ENCODE data around the gene HDLBP.

HDLBP gene

DNA sequence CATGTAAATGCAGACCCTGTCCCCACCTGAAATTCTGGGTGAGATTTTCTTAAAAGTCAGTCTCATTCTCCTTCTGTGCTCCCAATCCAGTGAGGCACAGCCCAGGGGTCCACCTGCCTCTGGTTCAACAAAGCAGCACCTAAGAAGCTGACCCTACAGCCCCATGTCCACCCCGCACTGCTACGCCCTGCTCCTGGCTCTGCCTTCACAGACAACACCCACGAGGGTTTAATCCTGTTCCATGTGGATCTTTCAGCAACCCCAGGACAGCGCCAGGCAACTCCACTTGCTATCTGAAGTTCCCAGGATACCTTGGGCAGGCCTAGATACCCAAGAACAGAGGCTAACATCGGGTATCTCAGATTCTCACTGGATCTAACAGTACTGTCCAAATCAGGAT lies 44.9 kb downstream of the HDLBP start:
- H3K4me1 Mint-ChIP-seq, result peaks cover 45 to 68% of the 10 kb centered on the region in 2 donors
- H3K36me3 Mint-ChIP-seq, result peaks cover 28 to 58% of the 10 kb centered on the region in 2 donors
- peaks cover 6 to 8% of the 10 kb centered on the region in 2 donors for H3K9me3 Mint-ChIP-seq
- ATAC-seq (replicated peaks) (no peak), DNase-seq (no peak)
- no peak overlapping the region for H3K27ac Mint-ChIP-seq
- no peaks in the 10 kb centered on the region for H3K27me3 Mint-ChIP-seq
- H3K4me3 Mint-ChIP-seq, result peak overlapping the region; percentile 93 to 94

DNA sequence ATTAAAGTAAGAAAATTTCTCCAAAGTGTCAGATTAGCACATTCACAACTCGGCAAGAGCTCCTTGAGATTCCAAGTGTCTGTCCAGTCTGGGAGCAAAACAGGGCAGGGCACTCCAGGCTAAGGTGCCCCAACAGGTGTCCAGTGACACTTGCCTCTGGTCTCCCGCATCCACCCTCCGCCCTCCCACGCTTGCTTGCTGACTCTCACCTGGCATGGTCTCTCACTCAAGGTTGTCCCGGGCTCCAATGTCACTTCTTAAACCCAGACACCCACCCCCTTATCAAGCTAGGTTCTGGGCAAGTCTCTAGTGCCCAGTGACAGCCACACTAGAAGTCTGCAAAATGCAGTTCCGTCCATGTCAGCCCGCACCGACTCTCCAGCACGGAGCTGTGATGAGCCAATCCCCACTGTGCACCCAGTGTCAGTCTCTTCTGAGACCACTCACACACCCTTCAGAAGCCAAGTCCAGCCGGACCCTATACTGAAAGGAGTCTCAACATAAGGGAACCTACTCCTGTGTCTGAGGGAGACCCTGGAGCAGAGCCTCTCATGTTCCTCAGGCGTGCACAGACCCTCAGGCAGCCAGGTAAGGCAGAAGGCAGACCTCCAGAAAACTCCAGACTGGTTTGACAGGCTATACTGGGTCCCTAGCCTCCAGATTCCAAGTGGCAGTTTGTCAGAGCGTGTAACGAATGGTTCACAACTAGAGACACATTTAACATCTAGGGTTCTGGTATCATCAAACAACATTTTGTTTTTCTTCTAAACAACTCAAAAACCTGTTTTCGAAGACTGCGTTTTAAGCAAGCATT lies 45.6 kb downstream of the HDLBP start:
- H3K36me3 Mint-ChIP-seq, result peaks cover 21 to 55% of the 10 kb centered on the region in 2 donors
- no peak overlapping the region for H3K27ac Mint-ChIP-seq
- H3K4me3 Mint-ChIP-seq, result no peak overlapping the region
- DNase-seq (no peak), ATAC-seq (replicated peaks) (no peak)
- peaks cover 0 to 2% of the 10 kb centered on the region in 2 donors for H3K9me3 Mint-ChIP-seq
- H3K4me1 Mint-ChIP-seq, result peaks cover 45 to 68% of the 10 kb centered on the region in 2 donors
- H3K27me3 Mint-ChIP-seq, result no peaks in the 10 kb centered on the region

DNA sequence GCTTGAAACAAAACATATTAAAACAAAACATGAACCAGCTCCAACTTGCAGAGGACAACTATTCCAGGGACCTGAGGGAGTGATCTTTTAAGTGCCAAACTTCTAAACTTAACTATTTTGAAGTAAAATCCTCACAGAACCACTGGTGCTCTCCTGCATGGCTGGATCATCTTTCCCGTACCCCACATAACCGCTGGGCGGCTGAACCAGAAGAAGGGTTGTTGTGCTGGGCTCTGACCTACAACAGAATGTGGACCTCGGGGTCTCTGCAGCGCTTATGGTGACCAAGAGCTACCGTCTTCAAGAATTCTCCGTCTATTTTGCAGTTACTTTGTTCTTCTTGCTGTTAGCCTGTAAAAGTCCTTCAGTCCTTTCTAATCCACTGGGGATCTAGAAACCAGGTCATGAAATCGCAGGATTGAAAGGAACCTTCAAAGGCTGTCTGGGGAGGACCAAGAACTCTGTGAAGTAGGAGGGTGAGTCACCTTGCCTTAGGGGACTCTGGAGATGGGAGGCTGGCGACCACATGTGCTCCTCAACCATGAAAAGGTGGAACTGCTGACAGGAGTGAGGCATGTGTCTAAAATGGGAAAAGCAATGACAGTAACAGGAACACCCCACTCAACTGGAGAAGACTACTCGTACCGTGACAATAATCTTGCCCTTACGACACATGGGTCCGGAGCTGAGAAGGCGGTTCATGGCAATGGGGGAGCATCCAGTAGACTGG lies 46.6 kb downstream of the HDLBP start:
- Mint-ChIP-seq H3K4me1 (peaks cover 40 to 57% of the 10 kb centered on the region in 2 donors), H3K27ac (peak overlapping the region; percentile 1), H3K9me3 (no peaks in the 10 kb centered on the region), H3K36me3 (peaks cover 19 to 46% of the 10 kb centered on the region in 2 donors), H3K27me3 (no peaks in the 10 kb centered on the region), H3K4me3 (no peak overlapping the region)
- no peak for ATAC-seq (replicated peaks)
- no peak for DNase-seq

DNA sequence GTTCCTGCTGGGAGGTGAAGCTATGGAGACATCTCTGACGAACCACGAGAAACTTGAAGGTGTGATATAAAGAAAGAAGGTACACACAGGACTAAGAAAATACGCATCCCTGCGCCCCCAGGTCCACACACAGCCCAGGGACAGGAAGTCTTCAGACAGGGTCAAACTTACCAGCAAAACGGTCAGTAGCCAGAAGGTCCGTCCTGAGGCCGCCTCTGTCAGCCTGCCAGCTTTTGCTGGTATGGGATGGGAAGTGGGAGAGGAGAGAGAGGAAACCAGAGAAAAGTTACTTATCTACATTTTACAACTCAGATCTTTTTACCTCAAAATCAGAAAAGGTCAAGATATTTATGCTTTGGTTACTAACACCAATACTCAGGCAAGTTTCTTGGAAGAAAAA lies 47.2 kb downstream of the HDLBP start:
- peaks cover 21 to 46% of the 10 kb centered on the region in 2 donors for H3K36me3 Mint-ChIP-seq
- DNase-seq, result no peak
- peak overlapping the region; percentile 84 for H3K27ac Mint-ChIP-seq
- ATAC-seq (replicated peaks), result no peak
- peaks cover 35 to 51% of the 10 kb centered on the region in 2 donors for H3K4me1 Mint-ChIP-seq
- no peaks in the 10 kb centered on the region for H3K9me3 Mint-ChIP-seq
- H3K4me3 Mint-ChIP-seq, result no peak overlapping the region
- H3K27me3 Mint-ChIP-seq, result no peaks in the 10 kb centered on the region

DNA sequence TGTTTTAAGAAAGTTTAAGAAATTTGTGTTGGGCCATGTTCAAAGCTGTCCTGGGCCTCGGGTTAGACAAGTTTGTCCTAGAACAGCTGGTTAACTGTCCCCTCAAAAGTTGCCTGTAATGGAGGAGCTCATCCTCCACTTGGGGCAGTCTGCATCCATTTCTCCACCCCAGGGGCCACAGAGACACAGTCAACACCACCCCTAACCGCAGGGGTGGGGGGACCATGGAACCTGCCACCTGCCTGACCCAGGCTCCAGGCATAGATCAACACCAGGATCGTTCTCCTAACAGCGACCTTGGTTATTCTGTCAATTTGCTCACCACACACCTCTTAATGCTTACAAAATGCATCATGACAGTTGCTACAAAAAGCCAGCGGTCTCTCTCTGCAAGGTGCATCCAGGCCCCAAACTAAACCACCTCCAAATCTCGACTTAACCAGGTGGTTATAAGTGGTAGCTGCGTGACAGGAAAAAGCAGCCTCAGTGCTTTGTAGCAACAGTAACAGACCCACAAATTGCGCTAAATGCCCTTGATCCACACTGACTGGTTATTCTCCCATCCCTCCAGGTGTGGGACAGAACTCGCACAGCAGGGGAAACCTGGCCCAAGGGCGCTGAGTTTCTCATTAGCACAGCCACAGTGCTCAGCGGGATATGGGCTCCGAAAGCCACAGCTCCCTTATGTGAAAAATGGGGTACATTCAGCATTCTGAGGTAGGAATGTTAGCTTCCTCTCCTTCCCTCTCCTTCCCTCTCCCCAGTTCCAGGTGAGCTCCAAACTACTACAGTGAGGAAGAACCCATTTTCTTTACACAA lies 48.0 kb downstream of the HDLBP start:
- no peak overlapping the region for H3K27ac Mint-ChIP-seq
- DNase-seq (no peak), ATAC-seq (replicated peaks) (no peak)
- H3K4me1 Mint-ChIP-seq, result peaks cover 32 to 46% of the 10 kb centered on the region in 2 donors
- peaks cover 27 to 55% of the 10 kb centered on the region in 2 donors for H3K36me3 Mint-ChIP-seq
- H3K27me3 Mint-ChIP-seq, result no peaks in the 10 kb centered on the region
- H3K4me3 Mint-ChIP-seq, result no peak overlapping the region
- H3K9me3 Mint-ChIP-seq, result no peaks in the 10 kb centered on the region

DNA sequence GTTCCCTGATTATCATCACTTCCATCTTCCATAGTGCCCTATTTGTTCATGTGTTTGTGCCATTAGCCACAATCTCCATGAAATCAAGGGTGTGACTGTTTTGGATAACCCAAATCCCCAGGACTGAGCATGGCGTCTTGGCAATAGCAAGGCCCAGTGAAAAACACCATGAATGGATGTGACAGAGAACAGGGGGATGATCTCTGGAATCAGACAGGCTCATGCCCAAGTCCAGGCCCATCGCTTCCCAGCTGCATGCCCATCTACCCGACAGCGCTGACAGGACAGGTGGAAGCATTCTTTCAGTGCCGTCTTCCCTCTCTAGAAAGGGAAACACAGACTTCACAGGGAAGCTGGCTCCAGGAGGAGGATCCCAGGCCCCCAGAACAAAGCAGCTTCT lies 50.0 kb downstream of the HDLBP start:
- peaks cover 34 to 63% of the 10 kb centered on the region in 2 donors for H3K36me3 Mint-ChIP-seq

DNA sequence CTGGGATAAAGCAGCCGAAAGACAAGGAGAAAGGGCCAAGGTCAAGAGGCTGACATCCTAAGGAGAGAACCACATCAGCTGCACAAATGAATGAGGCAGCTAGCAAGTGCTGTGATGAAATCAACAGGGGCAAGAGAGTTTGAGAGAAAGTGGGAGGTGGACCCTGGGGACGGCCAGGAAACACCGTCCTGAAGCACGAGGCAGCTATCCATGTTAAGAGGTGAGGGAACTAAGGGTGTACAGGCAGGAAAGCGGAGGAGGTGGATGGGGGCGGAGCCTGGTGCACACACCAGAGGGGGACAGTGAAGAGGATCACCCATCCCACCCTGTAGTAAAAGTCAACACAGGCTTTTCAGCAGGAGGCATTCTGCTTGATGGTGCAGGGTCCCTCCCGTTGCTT lies 52.4 kb downstream of the HDLBP start:
- no peak for DNase-seq
- Mint-ChIP-seq H3K4me3 (no peak overlapping the region), H3K36me3 (peaks cover 34 to 63% of the 10 kb centered on the region in 2 donors), H3K4me1 (peaks cover 7 to 23% of the 10 kb centered on the region in 2 donors), H3K27ac (no peak overlapping the region), H3K9me3 (no peaks in the 10 kb centered on the region), H3K27me3 (no peaks in the 10 kb centered on the region)
- ATAC-seq (replicated peaks), result no peak

More for the DNA sequence above, 50.0 kb downstream of the HDLBP start:
- Mint-ChIP-seq H3K4me3 (no peak overlapping the region), H3K27ac (no peak overlapping the region), H3K4me1 (peaks cover 24 to 36% of the 10 kb centered on the region in 2 donors), H3K27me3 (no peaks in the 10 kb centered on the region), H3K9me3 (no peaks in the 10 kb centered on the region)
- no peak for DNase-seq
- no peak for ATAC-seq (replicated peaks)

DNA sequence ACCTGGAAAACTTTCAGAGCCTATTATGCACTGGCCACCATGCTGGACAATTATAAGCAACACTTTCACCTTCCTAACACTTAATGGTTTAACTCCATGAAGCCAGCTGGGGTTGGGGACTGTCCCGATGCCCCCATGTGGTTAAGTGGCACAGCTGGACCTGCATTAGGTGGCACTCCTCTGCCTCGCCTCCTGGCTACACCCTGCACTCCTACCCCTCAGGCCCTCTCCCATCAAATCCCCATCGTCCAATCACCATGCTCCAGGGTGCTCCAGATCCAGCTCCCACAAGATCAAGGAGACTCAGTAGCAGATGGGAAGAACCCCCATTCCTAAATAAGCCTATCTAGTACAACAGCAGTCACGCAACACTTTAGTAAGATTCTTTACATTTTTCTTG lies 53.8 kb downstream of the HDLBP start:
- ATAC-seq (replicated peaks), result no peak
- DNase-seq, result no peak
- peaks cover 40 to 60% of the 10 kb centered on the region in 2 donors for H3K36me3 Mint-ChIP-seq
- H3K27me3 Mint-ChIP-seq, result no peaks in the 10 kb centered on the region
- H3K4me1 Mint-ChIP-seq, result peaks cover 6 to 15% of the 10 kb centered on the region in 2 donors
- H3K27ac Mint-ChIP-seq, result no peak overlapping the region
- H3K9me3 Mint-ChIP-seq, result no peaks in the 10 kb centered on the region
- H3K4me3 Mint-ChIP-seq, result no peak overlapping the region

DNA sequence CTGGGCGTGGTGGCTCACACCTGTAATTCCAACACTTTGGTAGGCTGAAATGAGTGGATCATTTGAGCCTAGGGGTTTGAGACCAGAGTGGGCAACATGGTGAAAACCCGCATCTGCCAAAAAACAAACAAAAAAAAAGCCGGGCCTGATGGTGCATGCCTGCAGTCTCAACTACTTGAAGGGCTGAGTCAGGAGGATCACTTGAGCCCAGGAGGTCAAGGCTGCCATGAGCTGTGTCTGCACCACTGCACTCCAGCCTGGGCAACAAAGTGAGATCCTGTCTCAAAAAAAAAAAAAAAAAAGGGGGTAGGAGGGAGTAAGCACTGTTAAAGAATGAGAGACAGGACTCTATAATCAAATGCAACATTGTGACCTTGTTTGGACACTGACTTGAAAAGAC lies 54.6 kb downstream of the HDLBP start:
- H3K36me3 Mint-ChIP-seq, result peaks cover 44 to 65% of the 10 kb centered on the region in 2 donors
- peaks cover 6 to 15% of the 10 kb centered on the region in 2 donors for H3K4me1 Mint-ChIP-seq
- no peak overlapping the region for H3K4me3 Mint-ChIP-seq
- H3K9me3 Mint-ChIP-seq, result no peaks in the 10 kb centered on the region
- no peak overlapping the region for H3K27ac Mint-ChIP-seq
- ATAC-seq (replicated peaks) (no peak), DNase-seq (no peak)
- H3K27me3 Mint-ChIP-seq, result no peaks in the 10 kb centered on the region

DNA sequence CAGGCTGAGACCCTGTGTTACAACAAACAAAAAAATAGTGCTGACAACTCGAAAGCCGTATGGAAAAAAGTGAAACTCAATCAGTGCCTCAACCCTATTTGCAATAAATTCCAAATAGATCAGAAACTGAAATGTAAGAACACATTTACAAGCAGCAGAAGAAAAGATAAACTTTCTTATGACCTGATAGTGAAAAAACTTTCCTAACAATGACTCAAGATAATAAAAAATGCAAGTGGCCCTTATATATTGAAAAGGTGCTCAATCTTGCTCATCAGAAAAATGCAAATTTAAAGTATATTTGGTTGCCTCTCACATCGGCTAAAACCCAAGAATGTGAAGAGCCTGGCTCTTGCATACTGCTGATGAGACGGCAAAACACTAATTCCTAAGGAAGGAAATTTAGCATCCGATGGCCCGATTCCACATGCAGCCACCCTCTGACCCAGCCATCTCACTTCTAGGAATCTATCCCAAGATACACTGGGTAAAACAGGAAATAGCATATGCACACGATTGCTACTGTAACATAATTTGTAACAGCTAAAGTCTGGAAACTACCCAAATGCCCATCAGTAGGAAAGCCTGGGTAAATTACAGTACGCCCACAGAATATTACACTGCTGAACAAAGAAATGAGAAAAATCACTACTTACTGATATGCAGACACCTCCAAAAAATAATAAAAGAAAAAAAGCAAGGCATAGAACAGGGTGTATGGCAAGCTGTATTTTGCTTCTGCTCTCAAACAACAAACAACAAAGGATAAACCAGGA lies 56.8 kb downstream of the HDLBP start:
- H3K9me3 Mint-ChIP-seq, result no peaks in the 10 kb centered on the region
- H3K36me3 Mint-ChIP-seq, result peaks cover 55 to 74% of the 10 kb centered on the region in 2 donors
- H3K27ac Mint-ChIP-seq, result no peak overlapping the region
- H3K27me3 Mint-ChIP-seq, result no peaks in the 10 kb centered on the region
- no peak for ATAC-seq (replicated peaks)
- DNase-seq, result no peak
- no peak overlapping the region for H3K4me3 Mint-ChIP-seq
- H3K4me1 Mint-ChIP-seq, result peaks cover 6 to 15% of the 10 kb centered on the region in 2 donors

DNA sequence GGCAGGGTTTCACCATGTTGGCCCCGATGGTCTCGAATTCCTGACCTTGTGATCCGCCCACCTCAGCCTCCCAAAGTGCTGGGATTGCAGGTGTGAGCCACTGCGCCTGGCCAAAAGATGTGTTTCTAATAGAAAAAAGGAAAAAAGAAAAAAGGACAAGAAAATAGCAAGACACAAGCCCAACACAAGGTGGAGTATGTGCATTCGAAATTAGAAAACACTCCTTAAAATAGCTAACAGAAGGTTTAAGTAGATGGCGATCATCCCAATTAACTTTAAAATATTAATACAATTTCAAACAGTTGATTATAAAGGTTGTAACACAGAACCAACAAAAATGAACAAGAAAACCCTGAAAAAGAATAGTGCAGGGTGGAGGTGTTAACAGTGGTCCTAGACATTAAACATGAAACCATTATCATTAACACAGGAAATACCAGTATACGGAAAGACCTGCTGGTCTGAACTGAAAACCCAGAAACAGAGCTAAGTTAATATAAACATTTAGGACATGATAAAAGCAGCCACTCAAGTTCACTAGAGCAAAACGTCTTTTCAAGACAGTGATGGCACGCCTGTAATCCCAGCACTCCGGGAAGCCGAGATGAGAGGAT lies 57.9 kb downstream of the HDLBP start:
- no peak for DNase-seq
- Mint-ChIP-seq H3K9me3 (no peaks in the 10 kb centered on the region), H3K27ac (no peak overlapping the region), H3K4me1 (peaks cover 3 to 15% of the 10 kb centered on the region in 2 donors), H3K36me3 (peaks cover 55 to 72% of the 10 kb centered on the region in 2 donors), H3K4me3 (no peak overlapping the region), H3K27me3 (no peaks in the 10 kb centered on the region)
- ATAC-seq (replicated peaks), result no peak

DNA sequence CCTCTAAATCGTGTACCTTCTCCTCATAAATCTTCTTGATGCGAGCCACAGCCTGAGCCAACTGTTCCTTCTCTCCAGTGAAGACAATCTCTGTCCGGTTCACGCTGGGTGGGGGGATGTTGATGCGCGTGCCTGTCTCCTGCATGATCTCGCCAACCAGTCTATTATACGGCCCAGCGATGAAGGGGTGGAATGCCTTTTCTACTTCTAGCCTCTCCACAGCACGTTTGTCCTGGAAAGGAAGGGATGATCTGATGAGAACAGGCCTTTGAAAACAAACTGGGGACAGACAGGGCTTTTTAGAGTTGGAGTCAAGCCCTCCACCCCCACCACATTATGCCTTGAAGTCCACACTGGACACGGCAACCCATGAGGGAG lies 59.3 kb downstream of the HDLBP start:
- Mint-ChIP-seq H3K27me3 (no peaks in the 10 kb centered on the region), H3K9me3 (no peaks in the 10 kb centered on the region), H3K27ac (no peak overlapping the region), H3K4me1 (peaks cover 0 to 10% of the 10 kb centered on the region in 2 donors), H3K36me3 (peaks cover 56 to 76% of the 10 kb centered on the region in 2 donors), H3K4me3 (peak overlapping the region in 1 of 2 donors; percentile 33)
- ATAC-seq (replicated peaks) (no peak), DNase-seq (no peak)

DNA sequence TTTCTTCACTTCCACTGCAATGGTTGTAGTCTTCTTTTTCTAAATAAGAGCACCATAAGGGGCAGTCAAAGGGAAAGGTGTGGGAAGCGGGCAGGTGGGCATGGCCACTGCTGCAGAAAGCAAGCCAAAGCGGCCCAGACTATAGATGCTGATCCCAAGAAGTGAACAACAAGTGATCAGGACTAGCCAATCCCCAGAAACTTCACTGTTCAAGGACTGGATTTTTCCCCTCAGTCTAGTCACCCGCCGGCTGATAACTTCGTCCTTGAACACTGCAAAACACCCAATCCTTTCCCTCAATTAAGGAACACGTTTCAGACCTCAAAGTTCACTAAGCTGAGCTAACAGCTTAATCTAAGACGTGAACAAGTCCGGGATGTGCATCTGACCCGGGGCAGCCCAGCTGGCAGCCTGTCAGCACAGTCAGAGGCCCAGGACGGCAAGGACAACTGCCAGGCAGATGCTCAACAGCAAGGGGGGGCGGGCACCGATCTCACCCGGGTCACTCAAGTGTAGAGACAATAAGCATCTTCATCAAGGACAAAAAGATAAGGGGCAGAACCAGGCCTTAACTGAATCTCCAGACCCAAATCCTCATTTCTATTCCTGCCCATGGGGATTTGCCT lies 59.8 kb downstream of the HDLBP start:
- H3K4me1 Mint-ChIP-seq, result peaks cover 0 to 10% of the 10 kb centered on the region in 2 donors
- H3K27ac Mint-ChIP-seq, result no peak overlapping the region
- H3K9me3 Mint-ChIP-seq, result no peaks in the 10 kb centered on the region
- H3K4me3 Mint-ChIP-seq, result peak overlapping the region in 1 of 2 donors; percentile 33
- H3K36me3 Mint-ChIP-seq, result peaks cover 55 to 76% of the 10 kb centered on the region in 2 donors
- DNase-seq (no peak), ATAC-seq (replicated peaks) (no peak)
- H3K27me3 Mint-ChIP-seq, result no peaks in the 10 kb centered on the region
